A673 (cell line): ENCODE results near the gene CDK12. TPM values are rescaled to one million over a fixed set of nuclear protein-coding genes. Genes with fewer than 3 reads are reported as not detected.
A peak's percentile ranks its signal among the peaks of the same experiment; 100 is the strongest.

Experiments
- BruUV-seq: library from RNA; stranded (reverse); fragments of 400-500 nt; replicated peaks from 2 replicates; lab custom pipeline; 2021; lab: Mats Ljungman, UMichigan
- CTCF ChIA-PET: fragments of 300-600 bp; sonication (Branson Sonifier 250); formaldehyde crosslinking; loops from one replicate; lab custom pipeline; 2022; ENCODE audit warnings: antibody characterized with exemption; lab: Charles Lee
- POLR2A ChIA-PET: fragments of 300-600 bp; sonication (Branson Sonifier 250); formaldehyde crosslinking; loops from one replicate; lab custom pipeline; 2022; ENCODE audit warnings: antibody characterized with exemption; ENCODE audit not compliant: low non-redundant PET; lab: Charles Lee
- DNase-seq: peaks from one replicate; pipeline ENCODE4 v3.0.0-alpha.2; 2015; ENCODE audit warnings: low spot score
- H3K27ac ChIP-seq: fragments of 200-600 bp; sonication (generic); 2 replicates; pipeline ENCODE4 v1.5.1; 2016; ENCODE audit warnings: mixed run types, low read depth, mild to moderate bottlenecking, mixed read lengths, antibody characterized with exemption, low read length; ENCODE audit not compliant: poor library complexity, severe bottlenecking
- H3K27me3 ChIP-seq: fragments of 200-600 bp; sonication (generic); replicated peaks from 2 replicates; pipeline ENCODE4 v1.6.1; 2017; ENCODE audit warnings: mixed run types, low read depth, mild to moderate bottlenecking, mixed read lengths, antibody characterized with exemption, low read length; ENCODE audit not compliant: insufficient read depth, poor library complexity
- H3K36me3 ChIP-seq: fragments of 200-600 bp; sonication (generic); 2 replicates; pipeline ENCODE4 v1.6.1; 2016; ENCODE audit warnings: mixed run types, mild to moderate bottlenecking, mixed read lengths, antibody characterized with exemption, low read length; ENCODE audit not compliant: insufficient read depth, poor library complexity, severe bottlenecking
- H3K4me1 ChIP-seq: fragments of 200-600 bp; sonication (generic); 2 replicates; pipeline ENCODE4 v1.6.1; 2017; ENCODE audit warnings: mixed run types, mild to moderate bottlenecking, mixed read lengths, antibody characterized with exemption, low read length; ENCODE audit not compliant: insufficient read depth, poor library complexity, severe bottlenecking
- H3K4me3 ChIP-seq: fragments of 200-600 bp; sonication (generic); 2 replicates; pipeline ENCODE4 v1.5.1; 2016; ENCODE audit warnings: low read depth, mixed run types, mild to moderate bottlenecking, mixed read lengths, low read length; ENCODE audit not compliant: poor library complexity, severe bottlenecking
- H3K9me3 ChIP-seq: fragments of 200-600 bp; sonication (generic); 2 replicates; pipeline ENCODE4 v1.6.1; 2016; ENCODE audit warnings: mixed run types, low read depth, mild to moderate bottlenecking, mixed read lengths, antibody characterized with exemption, low read length; ENCODE audit not compliant: poor library complexity, severe bottlenecking
- EZH2 ChIP-seq: fragments of 200-600 bp; sonication (generic); IDR thresholded peaks from 2 replicates; pipeline ENCODE4 v1.6.1; 2017; ENCODE audit warnings: borderline replicate concordance, low read depth, mild to moderate bottlenecking, mixed read lengths, antibody characterized with exemption, low read length; ENCODE audit not compliant: poor library complexity, severe bottlenecking
- intact Hi-C: fragments of 100-400 bp; cut with micrococcal nuclease; formaldehyde crosslinking; loops from one replicate; pipeline ENCODE4 v1.10.0; 2022; ENCODE audit not compliant: unreplicated experiment
- total RNA-seq: library from RNA; stranded (reverse); gene quantifications from 2 replicates; pipeline ENCODE4 v1.2.3, GENCODE V29; 2021
- TF ChIP-seq, protein P1 (sequence below): fragments of 300-800, 200-600 bp; sonication (generic); conservative IDR thresholded peaks from 2 replicates; pipeline ENCODE4 v1.5.1; 2017; ENCODE audit warnings: low read depth, mild to moderate bottlenecking, antibody characterized with exemption, low read length, moderate library complexity, mixed read lengths

CDK12 gene
- total RNA-seq, 1 experiment from 2014 or later = 43.5 TPM

- no peak for TF ChIP-seq EZH2
- TF ChIP-seq, protein P1, sequence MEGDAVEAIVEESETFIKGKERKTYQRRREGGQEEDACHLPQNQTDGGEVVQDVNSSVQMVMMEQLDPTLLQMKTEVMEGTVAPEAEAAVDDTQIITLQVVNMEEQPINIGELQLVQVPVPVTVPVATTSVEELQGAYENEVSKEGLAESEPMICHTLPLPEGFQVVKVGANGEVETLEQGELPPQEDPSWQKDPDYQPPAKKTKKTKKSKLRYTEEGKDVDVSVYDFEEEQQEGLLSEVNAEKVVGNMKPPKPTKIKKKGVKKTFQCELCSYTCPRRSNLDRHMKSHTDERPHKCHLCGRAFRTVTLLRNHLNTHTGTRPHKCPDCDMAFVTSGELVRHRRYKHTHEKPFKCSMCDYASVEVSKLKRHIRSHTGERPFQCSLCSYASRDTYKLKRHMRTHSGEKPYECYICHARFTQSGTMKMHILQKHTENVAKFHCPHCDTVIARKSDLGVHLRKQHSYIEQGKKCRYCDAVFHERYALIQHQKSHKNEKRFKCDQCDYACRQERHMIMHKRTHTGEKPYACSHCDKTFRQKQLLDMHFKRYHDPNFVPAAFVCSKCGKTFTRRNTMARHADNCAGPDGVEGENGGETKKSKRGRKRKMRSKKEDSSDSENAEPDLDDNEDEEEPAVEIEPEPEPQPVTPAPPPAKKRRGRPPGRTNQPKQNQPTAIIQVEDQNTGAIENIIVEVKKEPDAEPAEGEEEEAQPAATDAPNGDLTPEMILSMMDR = no peak
- ChIA-PET CTCF (interaction anchor here (0.6 kb wide), 1 partner anchor 153 kb away, joined by 3 read pairs; no protein-coding TSS in a partner anchor), POLR2A (interaction anchor here (0.7 to 1.0 kb wide), 3 partner anchors 10 to 53 kb away, joined by 3 to 14 read pairs (median 5); partner anchors contain the start of gene CDK12)
- intact Hi-C loops = no loop called here
- Histone ChIP-seq H3K27me3 (no peaks in the 10 kb centered on the region), H3K9me3 (no peaks in the 10 kb centered on the region), H3K4me1 (no peaks in the 10 kb centered on the region), H3K27ac (peak within 1 kb of the TSS; percentile 91), H3K4me3 (peak within 1 kb of the TSS; percentile 91), H3K36me3 (peaks cover 3% of the 10 kb centered on the region)
- peak; percentile 95 for DNase-seq
- no TSS peak for BruUV-seq
Observed at GRCh38 chr17:39450847-39451581, 10.3 kb upstream of the CDK12 start, which contains the start of gene MED1. MED1 (minus strand) TSS chr17:39451263; CDS start chr17:39451062, 201 bp downstream.

- ChIA-PET CTCF (no interaction called here), POLR2A (no interaction called here)
- H3K27ac ChIP-seq = no peak overlapping the region
- H3K9me3 ChIP-seq = no peaks in the 10 kb centered on the region
- no peak for DNase-seq
- H3K27me3 ChIP-seq = no peaks in the 10 kb centered on the region
- H3K36me3 ChIP-seq = no peaks in the 10 kb centered on the region
- no peak overlapping the region for H3K4me3 ChIP-seq
- TF ChIP-seq, protein P1 = no peak
- no peak for TF ChIP-seq EZH2
- H3K4me1 ChIP-seq = no peaks in the 10 kb centered on the region
- intact Hi-C loops = no loop called here
- BruUV-seq = no TSS peak
Observed at GRCh38 chr17:39455919-39456318, 5.4 kb upstream of the CDK12 start.

GRCh38 chr17:39461926-39462569 lies 762 bp downstream of the CDK12 start:
- POLR2A ChIA-PET = interaction anchor here (0.6 kb wide), 1 partner anchor 11 kb away, joined by 3 read pairs; the partner anchor contains the start of gene MED1
- peak overlapping the region; percentile 94 for H3K27ac ChIP-seq
- no peaks in the 10 kb centered on the region for H3K4me1 ChIP-seq
- peak overlapping the region; percentile 75 for H3K4me3 ChIP-seq
- no peak for DNase-seq
- CTCF ChIA-PET = no interaction called here
- no peaks in the 10 kb centered on the region for H3K27me3 ChIP-seq
- no peak for TF ChIP-seq EZH2
- TF ChIP-seq, protein P1 = no peak
- no TSS peak for BruUV-seq
- intact Hi-C loops = no loop called here
- no peaks in the 10 kb centered on the region for H3K9me3 ChIP-seq
- no peaks in the 10 kb centered on the region for H3K36me3 ChIP-seq
